MM.1S (cell line): ENCODE results near the gene LRRC58.

Experiments used
- EZH2 ChIP-seq: fragments of 300-600 bp; sonication (generic); optimal IDR thresholded peaks from 2 replicates; pipeline ENCODE3; 2017; ENCODE audit warnings: low read depth, mild to moderate bottlenecking, antibody characterized with exemption, low read length, mixed read lengths
- EZH2phosphoT487 ChIP-seq: fragments of 300-600 bp; sonication (generic); IDR thresholded peaks from 2 replicates; pipeline ENCODE4 v1.6.1; 2018; ENCODE audit warnings: antibody characterized with exemption, low read length
- TF ChIP-seq, protein P1 (sequence below): fragments of 300-600 bp; sonication (generic); IDR thresholded peaks from 2 replicates; pipeline ENCODE4 v1.5.1; 2016; ENCODE audit warnings: antibody characterized with exemption, low read length, mixed read lengths

DNA sequence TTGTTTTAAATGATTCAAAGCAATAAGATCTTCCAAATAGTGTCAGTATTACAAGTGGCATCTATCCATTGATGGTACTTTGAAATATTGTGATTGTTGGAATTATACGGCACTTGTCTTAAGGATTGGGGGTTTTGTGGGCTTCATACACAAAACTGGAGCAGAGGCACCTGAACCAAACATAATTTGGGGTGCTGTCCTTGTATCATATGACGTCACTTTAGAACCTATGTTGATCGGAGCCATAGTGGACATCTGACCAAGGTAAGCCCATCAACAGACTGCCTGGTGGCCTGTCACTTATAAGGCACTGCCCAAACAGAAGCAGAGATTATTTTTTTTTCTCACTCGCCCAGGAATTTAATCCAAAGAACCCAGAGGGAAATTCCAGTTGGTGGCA is 2.9 kb upstream of the LRRC58 start:
- TF ChIP-seq EZH2phosphoT487 (no peak), EZH2 (no peak)
- TF ChIP-seq, protein P1, sequence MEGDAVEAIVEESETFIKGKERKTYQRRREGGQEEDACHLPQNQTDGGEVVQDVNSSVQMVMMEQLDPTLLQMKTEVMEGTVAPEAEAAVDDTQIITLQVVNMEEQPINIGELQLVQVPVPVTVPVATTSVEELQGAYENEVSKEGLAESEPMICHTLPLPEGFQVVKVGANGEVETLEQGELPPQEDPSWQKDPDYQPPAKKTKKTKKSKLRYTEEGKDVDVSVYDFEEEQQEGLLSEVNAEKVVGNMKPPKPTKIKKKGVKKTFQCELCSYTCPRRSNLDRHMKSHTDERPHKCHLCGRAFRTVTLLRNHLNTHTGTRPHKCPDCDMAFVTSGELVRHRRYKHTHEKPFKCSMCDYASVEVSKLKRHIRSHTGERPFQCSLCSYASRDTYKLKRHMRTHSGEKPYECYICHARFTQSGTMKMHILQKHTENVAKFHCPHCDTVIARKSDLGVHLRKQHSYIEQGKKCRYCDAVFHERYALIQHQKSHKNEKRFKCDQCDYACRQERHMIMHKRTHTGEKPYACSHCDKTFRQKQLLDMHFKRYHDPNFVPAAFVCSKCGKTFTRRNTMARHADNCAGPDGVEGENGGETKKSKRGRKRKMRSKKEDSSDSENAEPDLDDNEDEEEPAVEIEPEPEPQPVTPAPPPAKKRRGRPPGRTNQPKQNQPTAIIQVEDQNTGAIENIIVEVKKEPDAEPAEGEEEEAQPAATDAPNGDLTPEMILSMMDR: no peak
